Measurements from ENCODE around the gene SPRR2F.

- TF ChIP-seq, protein P1, sequence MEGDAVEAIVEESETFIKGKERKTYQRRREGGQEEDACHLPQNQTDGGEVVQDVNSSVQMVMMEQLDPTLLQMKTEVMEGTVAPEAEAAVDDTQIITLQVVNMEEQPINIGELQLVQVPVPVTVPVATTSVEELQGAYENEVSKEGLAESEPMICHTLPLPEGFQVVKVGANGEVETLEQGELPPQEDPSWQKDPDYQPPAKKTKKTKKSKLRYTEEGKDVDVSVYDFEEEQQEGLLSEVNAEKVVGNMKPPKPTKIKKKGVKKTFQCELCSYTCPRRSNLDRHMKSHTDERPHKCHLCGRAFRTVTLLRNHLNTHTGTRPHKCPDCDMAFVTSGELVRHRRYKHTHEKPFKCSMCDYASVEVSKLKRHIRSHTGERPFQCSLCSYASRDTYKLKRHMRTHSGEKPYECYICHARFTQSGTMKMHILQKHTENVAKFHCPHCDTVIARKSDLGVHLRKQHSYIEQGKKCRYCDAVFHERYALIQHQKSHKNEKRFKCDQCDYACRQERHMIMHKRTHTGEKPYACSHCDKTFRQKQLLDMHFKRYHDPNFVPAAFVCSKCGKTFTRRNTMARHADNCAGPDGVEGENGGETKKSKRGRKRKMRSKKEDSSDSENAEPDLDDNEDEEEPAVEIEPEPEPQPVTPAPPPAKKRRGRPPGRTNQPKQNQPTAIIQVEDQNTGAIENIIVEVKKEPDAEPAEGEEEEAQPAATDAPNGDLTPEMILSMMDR (IDR thresholded peaks at IDR 0.05; ENCODE audit: insufficient read depth, low read length, poor library complexity, severe bottlenecking): no peak
- no peak for TF ChIP-seq EZH2phosphoT487 (conservative IDR thresholded peaks at IDR 0.05; ENCODE audit: low read length)
Observed at GRCh38 chr1:153070243-153070642, 43.1 kb downstream of the SPRR2F start.
